PC-3 (cell line): ENCODE measurements around the gene NUP93. TPM values are rescaled to one million over a fixed set of nuclear protein-coding genes. Genes with fewer than 3 reads are reported as not detected.
A peak's percentile ranks its signal among the peaks of the same experiment; 100 is the strongest.

Source experiments
- ATAC-seq: fragments of 200-7000 bp; cut with Tn5 transposase; 2 replicates; pipeline ENCODE4 v1.9.1; 2020; ENCODE audit warnings: mild to moderate bottlenecking, moderate library complexity
- BruUV-seq: library from RNA; stranded (reverse); fragments of 400-500 nt; replicated peaks from 2 replicates; lab custom pipeline; 2021; lab: Mats Ljungman, UMichigan
- CTCF ChIA-PET: fragments of 300-600 bp; sonication (Branson Sonifier 250); formaldehyde crosslinking; loops from one replicate; lab custom pipeline; 2022; ENCODE audit warnings: antibody characterized with exemption; lab: Charles Lee
- POLR2A ChIA-PET: fragments of 300-600 bp; sonication (Branson Sonifier 250); formaldehyde crosslinking; loops from one replicate; lab custom pipeline; 2022; ENCODE audit warnings: antibody characterized with exemption; ENCODE audit not compliant: unreplicated experiment; lab: Charles Lee
- DNase-seq: peaks from one replicate; pipeline ENCODE4 v3.0.0-alpha.2; 2015
- H2AFZ ChIP-seq: fragments of 300-600 bp; sonication (generic); 2 replicates; pipeline ENCODE4 v1.6.0; 2016; ENCODE audit warnings: antibody characterized with exemption, low read length
- H3F3A ChIP-seq: fragments of 300-600 bp; sonication (generic); one replicate; pipeline ENCODE4 v1.6.0; 2017; ENCODE audit warnings: antibody characterized with exemption, low read length, control low read depth, mild to moderate bottlenecking; ENCODE audit not compliant: unreplicated experiment
- H3K27ac ChIP-seq: fragments of 300-600 bp; sonication (generic); 2 replicates; pipeline ENCODE4 v1.5.1; 2016; ENCODE audit warnings: mild to moderate bottlenecking, low read length
- H3K27me3 ChIP-seq: fragments of 300-600 bp; sonication (generic); 2 replicates; pipeline ENCODE4 v1.6.1; 2016; ENCODE audit warnings: low read length, mixed read lengths
- H3K36me3 ChIP-seq: fragments of 300-600 bp; sonication (generic); 2 replicates; pipeline ENCODE4 v1.6.1; 2016; ENCODE audit warnings: low read depth, mixed run types, low read length, mixed read lengths
- H3K4me1 ChIP-seq: fragments of 300-600 bp; sonication (generic); 2 replicates; pipeline ENCODE4 v1.5.1; 2016; ENCODE audit warnings: low read length; ENCODE audit not compliant: insufficient read depth
- H3K4me2 ChIP-seq: fragments of 300-600 bp; sonication (generic); 2 replicates; pipeline ENCODE4 v1.6.0; 2016; ENCODE audit warnings: low read length
- H3K4me3 ChIP-seq: fragments of 300-600 bp; sonication (generic); 2 replicates; pipeline ENCODE4 v1.5.1; 2016; ENCODE audit warnings: mild to moderate bottlenecking, low read length, mixed read lengths
- H3K79me2 ChIP-seq: fragments of 300-600 bp; sonication (generic); 2 replicates; pipeline ENCODE4 v1.6.1; 2017; ENCODE audit warnings: low read length, mixed read lengths
- H3K9ac ChIP-seq: fragments of 300-600 bp; sonication (generic); 2 replicates; pipeline ENCODE4 v1.6.0; 2016; ENCODE audit warnings: mild to moderate bottlenecking, low read length
- H3K9me2 ChIP-seq: fragments of 300-600 bp; sonication (generic); replicated peaks from 2 replicates; pipeline ENCODE4 v1.6.1; 2016; ENCODE audit warnings: mixed run types, low read length, mixed read lengths
- H3K9me3 ChIP-seq: fragments of 300-600 bp; sonication (generic); 2 replicates; pipeline ENCODE4 v1.6.1; 2016; ENCODE audit warnings: low read length, mixed read lengths
- H4K20me1 ChIP-seq: fragments of 300-600 bp; sonication (generic); 2 replicates; pipeline ENCODE4 v1.6.1; 2016; ENCODE audit warnings: low read length, mixed read lengths
- EZH2 ChIP-seq: fragments of 300-600 bp; sonication (generic); IDR thresholded peaks from one replicate; pipeline ENCODE4 v1.6.1; 2017; ENCODE audit warnings: antibody characterized with exemption, mild to moderate bottlenecking, low read length; ENCODE audit not compliant: unreplicated experiment
- EZH2phosphoT487 ChIP-seq: fragments of 300-600 bp; sonication (generic); IDR thresholded peaks from 2 replicates; pipeline ENCODE4 v1.6.1; 2018; ENCODE audit warnings: mild to moderate bottlenecking, antibody characterized with exemption, low read length, borderline replicate concordance
- intact Hi-C: fragments of 100-400 bp; cut with micrococcal nuclease; formaldehyde crosslinking; loops from 2 replicates; pipeline ENCODE4 v1.9.0; 2023
- total RNA-seq: library from RNA; depleted of rRNA; stranded (reverse); fragments of >200 nt; gene quantifications from 2 replicates; pipeline ENCODE4 v1.2.3, GENCODE V29; 2014
- TF ChIP-seq, protein P1 (sequence below): fragments of 300-600 bp; sonication (generic); conservative IDR thresholded peaks from 2 replicates; pipeline ENCODE4 v1.5.1; 2017; ENCODE audit warnings: antibody characterized with exemption, low read depth, mild to moderate bottlenecking, low read length

Gene NUP93
- total RNA-seq, 1 experiment from 2014 or later, result 98.6 TPM

DNA sequence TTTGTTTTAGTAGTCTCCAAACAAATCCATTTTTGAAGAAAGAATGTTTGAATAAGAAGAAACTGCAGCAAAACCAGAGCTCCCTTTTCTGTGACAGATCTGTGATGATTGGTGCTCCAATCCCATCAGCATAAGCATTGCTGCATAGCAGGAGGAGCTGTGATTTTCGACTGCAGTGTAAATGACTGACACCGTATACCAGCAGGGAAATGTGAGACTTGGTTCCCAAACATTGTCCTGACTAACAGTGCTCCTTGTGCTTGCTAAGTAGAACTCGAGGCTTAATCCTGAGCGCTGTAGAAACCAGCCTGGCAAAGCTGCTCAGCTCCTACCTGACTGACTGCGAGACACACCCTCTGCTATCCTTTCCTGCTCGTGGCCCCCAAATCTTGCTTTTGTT lies 57.2 kb downstream of the NUP93 start:
- no peak for ATAC-seq
- H3F3A ChIP-seq, result peaks cover 1% of the 10 kb centered on the region
- POLR2A ChIA-PET, result no interaction called here

DNA sequence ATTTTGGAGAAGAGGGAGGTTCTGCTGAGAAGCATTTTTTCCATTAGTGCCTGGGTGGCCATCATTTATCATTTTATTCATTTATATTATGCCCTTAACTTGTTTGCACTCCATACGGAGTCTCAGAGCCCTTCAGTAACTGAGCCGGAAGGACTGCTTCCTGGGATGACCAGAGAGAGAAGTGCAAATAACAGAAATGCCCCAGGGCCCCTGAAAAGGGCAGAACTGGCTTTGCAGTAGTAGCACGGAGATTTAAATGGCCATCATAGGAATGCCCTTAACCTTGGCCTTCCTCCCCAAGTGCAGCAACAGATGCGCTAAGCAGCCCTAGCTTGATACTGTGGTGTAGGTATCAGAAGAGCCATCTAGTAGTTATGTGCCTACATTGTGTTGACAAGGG lies 58.5 kb downstream of the NUP93 start:
- peaks cover 3% of the 10 kb centered on the region for H3F3A ChIP-seq
- H3K9me2 ChIP-seq, result no peaks in the 10 kb centered on the region
- H3K27ac ChIP-seq, result no peak overlapping the region
- H3K36me3 ChIP-seq, result no peaks in the 10 kb centered on the region
- H3K4me1 ChIP-seq, result no peaks in the 10 kb centered on the region
- CTCF ChIA-PET, result no interaction called here
- H3K4me2 ChIP-seq, result no peak overlapping the region
- ATAC-seq (no peak), DNase-seq (no peak)
- H2AFZ ChIP-seq, result no peak overlapping the region
- H3K9me3 ChIP-seq, result no peaks in the 10 kb centered on the region
- H4K20me1 ChIP-seq, result no peaks in the 10 kb centered on the region
- H3K79me2 ChIP-seq, result peaks cover 21% of the 10 kb centered on the region; the same call in 1 of the 2 replicates
- BruUV-seq, result no TSS peak
- H3K9ac ChIP-seq, result no peak overlapping the region
- TF ChIP-seq, protein P1, sequence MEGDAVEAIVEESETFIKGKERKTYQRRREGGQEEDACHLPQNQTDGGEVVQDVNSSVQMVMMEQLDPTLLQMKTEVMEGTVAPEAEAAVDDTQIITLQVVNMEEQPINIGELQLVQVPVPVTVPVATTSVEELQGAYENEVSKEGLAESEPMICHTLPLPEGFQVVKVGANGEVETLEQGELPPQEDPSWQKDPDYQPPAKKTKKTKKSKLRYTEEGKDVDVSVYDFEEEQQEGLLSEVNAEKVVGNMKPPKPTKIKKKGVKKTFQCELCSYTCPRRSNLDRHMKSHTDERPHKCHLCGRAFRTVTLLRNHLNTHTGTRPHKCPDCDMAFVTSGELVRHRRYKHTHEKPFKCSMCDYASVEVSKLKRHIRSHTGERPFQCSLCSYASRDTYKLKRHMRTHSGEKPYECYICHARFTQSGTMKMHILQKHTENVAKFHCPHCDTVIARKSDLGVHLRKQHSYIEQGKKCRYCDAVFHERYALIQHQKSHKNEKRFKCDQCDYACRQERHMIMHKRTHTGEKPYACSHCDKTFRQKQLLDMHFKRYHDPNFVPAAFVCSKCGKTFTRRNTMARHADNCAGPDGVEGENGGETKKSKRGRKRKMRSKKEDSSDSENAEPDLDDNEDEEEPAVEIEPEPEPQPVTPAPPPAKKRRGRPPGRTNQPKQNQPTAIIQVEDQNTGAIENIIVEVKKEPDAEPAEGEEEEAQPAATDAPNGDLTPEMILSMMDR, result no peak
- TF ChIP-seq EZH2 (no peak), EZH2phosphoT487 (no peak)
- no peak overlapping the region for H3K4me3 ChIP-seq
- intact Hi-C loops, result loop anchor here (2.0 to 5.0 kb wide), 2 partner anchors 60 to 181 kb away; partner anchors contain the start of gene MT2A
- POLR2A ChIA-PET, result no interaction called here
- H3K27me3 ChIP-seq, result no peaks in the 10 kb centered on the region

More for the DNA sequence above, 57.2 kb downstream of the NUP93 start:
- Histone ChIP-seq H3K4me2 (no peak overlapping the region), H3K9me3 (no peaks in the 10 kb centered on the region), H3K27me3 (no peaks in the 10 kb centered on the region), H4K20me1 (no peaks in the 10 kb centered on the region), H3K9me2 (no peaks in the 10 kb centered on the region), H2AFZ (no peak overlapping the region), H3K4me3 (no peak overlapping the region), H3K27ac (no peak overlapping the region), H3K36me3 (no peaks in the 10 kb centered on the region), H3K79me2 (peaks cover 28% of the 10 kb centered on the region; the same call in 1 of the 2 replicates), H3K4me1 (no peaks in the 10 kb centered on the region), H3K9ac (no peak overlapping the region)
- TF ChIP-seq EZH2 (no peak), EZH2phosphoT487 (no peak)
- TF ChIP-seq, protein P1, result no peak
- BruUV-seq, result no TSS peak
- DNase-seq, result no peak
- CTCF ChIA-PET, result no interaction called here
- intact Hi-C loops, result loop anchor here (5.0 kb wide), 1 partner anchor 180 kb away; the partner anchor contains the start of gene MT2A

DNA sequence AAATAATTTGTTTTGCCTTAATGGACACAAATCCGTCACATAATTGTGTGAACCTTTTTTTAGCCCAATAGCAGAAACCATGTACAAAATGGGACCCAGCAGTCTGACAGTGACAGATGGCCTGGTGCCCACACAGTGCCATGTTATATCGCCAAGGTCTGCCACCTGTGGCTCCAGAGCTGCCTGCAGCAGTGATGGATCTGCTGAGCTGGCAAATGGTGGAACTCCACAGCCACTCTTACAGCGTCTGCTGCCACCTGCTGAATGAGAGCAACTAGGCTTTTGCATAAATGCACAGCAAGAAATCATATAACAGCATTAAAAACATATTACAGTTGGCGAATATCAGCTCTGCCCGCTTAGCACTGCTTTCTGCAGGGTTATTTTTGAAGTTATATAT lies 59.4 kb downstream of the NUP93 start:
- no peak overlapping the region for H2AFZ ChIP-seq
- ATAC-seq, result peak; percentile 67
- BruUV-seq, result no TSS peak
- no peak overlapping the region for H3K27ac ChIP-seq
- H3K9me2 ChIP-seq, result no peaks in the 10 kb centered on the region
- ChIA-PET CTCF (interaction anchor here (0.6 to 1.0 kb wide), 3 partner anchors 80 to 183 kb away, joined by 4 to 5 read pairs (median 4); no protein-coding TSS in a partner anchor), POLR2A (interaction anchor here (0.5 kb wide), 1 partner anchor 89 kb away, joined by 3 read pairs; no protein-coding TSS in a partner anchor)
- intact Hi-C loops, result loop anchor here (1.0 to 5.0 kb wide), 3 partner anchors 61 to 275 kb away; partner anchors contain the start of gene MT2A
- no peaks in the 10 kb centered on the region for H3K27me3 ChIP-seq
- no peak overlapping the region for H3K4me2 ChIP-seq
- no peaks in the 10 kb centered on the region for H3K9me3 ChIP-seq
- no peaks in the 10 kb centered on the region for H3K36me3 ChIP-seq
- H3K4me3 ChIP-seq, result no peak overlapping the region
- H3K4me1 ChIP-seq, result 0 out of 2 replicates have a peak, but pooled peaks cover 2% of the 10 kb centered on the region
- DNase-seq, result peak; percentile 56
- no peaks in the 10 kb centered on the region; the same call in 1 of the 2 replicates for H4K20me1 ChIP-seq
- no peak for TF ChIP-seq EZH2
- TF ChIP-seq, protein P1, result peak; percentile 57
- no peak overlapping the region for H3K9ac ChIP-seq
- peaks cover 13% of the 10 kb centered on the region; the same call in 1 of the 2 replicates for H3K79me2 ChIP-seq
- H3F3A ChIP-seq, result peaks cover 3% of the 10 kb centered on the region
